ENCODE measurements around the gene FCRL5. TPM values are rescaled to one million over a fixed set of nuclear protein-coding genes. Genes with fewer than 3 reads are reported as not detected.

The FCRL5 gene
- total and polyA plus RNA-seq, 10 of the 15 experiments (the other 5 are each of a cell fraction or from before 2014, with no cell fraction given) = 1.1 to 136 (median 7.0) TPM

- ChIA-PET RAD21 (ENCODE audit: unreplicated experiment) (interaction anchor here (2.0 to 4.9 kb wide), 2 partner anchors 15 to 111 kb away, joined by 7 to 52 read pairs; no protein-coding TSS in a partner anchor), SMC1A (ENCODE audit: uncharacterized antibody, unreplicated experiment) (interaction anchor here (0.8 to 2.5 kb wide), 5 partner anchors 15 to 124 kb away, joined by 3 to 9 read pairs (median 5); no protein-coding TSS in a partner anchor), POLR2A (interaction anchor here (0.6 kb wide), 1 partner anchor 757 kb away, joined by 5 read pairs; no protein-coding TSS in a partner anchor), CTCF (interaction anchor here (0.7 to 11.7 kb wide), 13 partner anchors 9 to 298 kb away, joined by 3 to 196 read pairs (median 6); no protein-coding TSS in a partner anchor)
- H3K27me3 ChIP-seq (replicated peaks in 1 of 2; ENCODE audit: control insufficient read depth in 2 of 2, insufficient read depth in 2 of 2, low read length in 1 of 2) = 0 out of 4 replicates have a peak, but pooled peaks cover 0 to 2% of the 10 kb centered on the region in 2 experiments
- DNase-seq (ENCODE audit: low read depth, low spot score) = no peak
- H3K4me3 ChIP-seq = no peak overlapping the region
- in situ Hi-C loops (cut with MboI) = loop anchor here (5.0 to 10.0 kb wide), 3 partner anchors 123 to 396 kb away; partner anchors contain the start of gene ETV3L
- H3K4me1 ChIP-seq (ENCODE audit: control insufficient read depth, insufficient read depth, low read length) = no peaks in the 10 kb centered on the region
- H3K4me2 ChIP-seq (ENCODE audit: control insufficient read depth, insufficient read depth) = no peak overlapping the region
- FAIRE-seq = peak; percentile 44
- H4K20me1 ChIP-seq (ENCODE audit: control insufficient read depth, insufficient read depth) = no peaks in the 10 kb centered on the region
- no peaks in the 10 kb centered on the region for H3K79me2 ChIP-seq (ENCODE audit: control insufficient read depth, insufficient read depth, low read length)
- no peak overlapping the region for H3K9ac ChIP-seq (ENCODE audit: control insufficient read depth, insufficient read depth, low read length)
- H3K9me3 ChIP-seq (replicated peaks; ENCODE audit: control insufficient read depth, insufficient read depth, low read length) = no peaks in the 10 kb centered on the region
- intact Hi-C loops (cut with micrococcal nuclease; ENCODE audit: unreplicated experiment) = loop anchor here (1.0 kb wide), 2 partner anchors 113 to 179 kb away; no protein-coding TSS in a partner anchor
- H3K36me3 ChIP-seq (ENCODE audit: control insufficient read depth in 2 of 2, insufficient read depth in 2 of 2, low read length in 1 of 2) = no peaks in the 10 kb centered on the region
- ATAC-seq = peak; percentile 77
- BruUV-seq (replicated peaks) = no TSS peak
- 15% methylated on average over 13 of the region's 14 CpGs for WGBS (ENCODE audit: insufficient coverage, insufficient replicate concordance, low lambda C conversion rate, missing lambda C conversion rate)
- no peak overlapping the region for H2AFZ ChIP-seq (ENCODE audit: control insufficient read depth, low read depth, low read length)
- no peak overlapping the region for H3K27ac ChIP-seq (ENCODE audit: control insufficient read depth, insufficient read depth)
- TF ChIP-seq MLLT1 (IDR thresholded peaks at IDR 0.05) (no peak), NR2F1 (conservative IDR thresholded peaks at IDR 0.05) (no peak), YY1 (IDR thresholded peaks at IDR 0.05; ENCODE audit: low read depth, low read length) (peak; percentile 53; the same call in 1 of the 2 replicates), RAD21 (IDR thresholded peaks at IDR 0.05; ENCODE audit: insufficient read depth, low read depth, low read length) (peak; percentile 67), ZNF217 (IDR thresholded peaks at IDR 0.05) (no peak), IRF3 (IDR thresholded peaks at IDR 0.05) (no peak), ZNF24 (IDR thresholded peaks at IDR 0.05) (no peak), CBX3 (IDR thresholded peaks at IDR 0.05; ENCODE audit: borderline replicate concordance, low read depth) (no peak), HDGF (IDR thresholded peaks at IDR 0.05) (no peak), NRF1 (conservative IDR thresholded peaks at IDR 0.05; ENCODE audit: low read depth, low read length) (no peak), ZBTB40 (IDR thresholded peaks at IDR 0.05; ENCODE audit: borderline replicate concordance) (no peak), POLR2AphosphoS5 (IDR thresholded peaks at IDR 0.05; ENCODE audit: low read length) (no peak), SUPT20H (IDR thresholded peaks at IDR 0.05; ENCODE audit: borderline replicate concordance, control insufficient read depth, low read depth, low read length) (no peak), CBFB (IDR thresholded peaks at IDR 0.05; ENCODE audit: low read depth) (no peak), JUNB (IDR thresholded peaks at IDR 0.05) (no peak), BMI1 (IDR thresholded peaks at IDR 0.05; ENCODE audit: borderline replicate concordance) (no peak), SMC3 (IDR thresholded peaks at IDR 0.05; ENCODE audit: borderline replicate concordance, low read length) (peak; percentile 81)
Observed at GRCh38 chr1:157490467-157491165, 61.7 kb downstream of the FCRL5 start.

Measured in GM12878 (cell line).